Ovary (tissue), 9 donors: ENCODE results near the gene RSAD1. TPM values are rescaled to one million over a fixed set of nuclear protein-coding genes. Genes with fewer than 3 reads are reported as not detected.

ENCODE experiments used
- DNase-seq, 5 donors: peaks; one replicate each; pipeline ENCODE4 v3.0.0-alpha.2; 2019 to 2020
- H3K27ac ChIP-seq, 2 donors: fragments of 200-600 bp; one replicate each; pipeline versions ENCODE4 v1.5.1 to v1.8.0; 2019 to 2022
- H3K27me3 ChIP-seq: fragments of 200-600 bp; one replicate; pipeline ENCODE4 v1.8.0; 2022
- H3K36me3 ChIP-seq: fragments of 200-600 bp; sonication (generic); one replicate; pipeline ENCODE4 v1.5.1; 2019
- H3K4me1 ChIP-seq: one replicate; pipeline ENCODE4 v1.8.1; 2013; ENCODE audit warnings: mild to moderate bottlenecking, moderate library complexity; ENCODE audit not compliant: insufficient read depth
- H3K4me3 ChIP-seq: fragments of 200-600 bp; sonication (generic); one replicate; pipeline ENCODE4 v1.5.1; 2017
- H3K9me3 ChIP-seq, 2 donors: fragments of 200-600 bp in 1 of 2; sonication (generic) in 1 of 2; one replicate each; pipeline versions ENCODE4 v1.5.1 to v1.8.1; 2013 to 2019; ENCODE audit warnings: mild to moderate bottlenecking in 1 of 2, moderate library complexity in 1 of 2
- CTCF ChIP-seq, 3 donors: fragments of 450-650 bp in 2 of 3; fragments of 200-600 bp in 1 of 3; IDR thresholded peaks; one replicate each; pipeline versions ENCODE4 v1.5.1 to v1.8.0; 2016 to 2022; ENCODE audit warnings: antibody characterized with exemption in 3 of 3, mild to moderate bottlenecking in 1 of 3
- EP300 ChIP-seq: sonication (generic); formaldehyde crosslinking; IDR thresholded peaks from one replicate; pipeline ENCODE4 v1.6.1; 2017; ENCODE audit warnings: antibody characterized with exemption
- POLR2A ChIP-seq: fragments of 450-650 bp; IDR thresholded peaks from one replicate; pipeline ENCODE4 v1.6.1; 2017; ENCODE audit warnings: antibody characterized with exemption, mild to moderate bottlenecking, moderate library complexity
- WGBS, 3 donors: extraction: QIAGEN DNeasy Blood & Tissue Kit in 1 of 3; methylation state at CpG; one replicate each; pipeline versions ENCODE4 v1.1.5 to v1.1.7; 2013 to 2017; 5-methylcytosine and 5-hydroxymethylcytosine counted together
- intact Hi-C, 4 donors: fragments of 100-400 bp; cut with DNase I; formaldehyde crosslinking; loops; one replicate each; pipeline versions ENCODE4 v1.11.0 to v1.15.1; 2022 to 2023
- polyA plus RNA-seq, 2 donors: library from polyadenylated mRNA; stranded (reverse); fragments of 200-250 nt in 1 of 2; fragments of 350-450 nt in 1 of 2; fragmentation: Illumina TruSeq in 1 of 2; extraction: RNeasy Lipid Tissue Mini Kit (QIAGEN cat#74804) in 1 of 2; gene quantifications; one replicate each; pipeline ENCODE4 v1.2.3, GENCODE V29; 2013 to 2014
- total RNA-seq, 7 donors: library from RNA; depleted of rRNA in 2 of 7; stranded (reverse); fragments of >200 nt in 2 of 7; fragmentation: NEBNext Ultra II Directional in 3 of 7; extraction: Animal tissue kit (Norgen Biotek cat#: 25700) in 3 of 7; gene quantifications; one replicate each; pipeline versions ENCODE4 v1.1.0 to v1.2.4, GENCODE V29; 2016 to 2023
- donor health status: DM: no; HTN: no; CAD: no; lungs with moderate emphysema.
- donor health status: DM: no; HTN: no; CAD: no.
- donor health status: Bipolar disorder and iron deficiency.
- donor health status: DM: yes; HTN: yes; CAD: no.
- donor health status: DM: no; HTN: no; CAD: no.
- donor health status: DM: yes; HTN: yes; CAD: no.

The RSAD1 gene
- total and polyA plus RNA-seq, 9 donors = 21.2 to 48.0 (median 34.6) TPM

GRCh38 chr17:50432125-50432762, 46.4 kb upstream of the RSAD1 start:
- H3K36me3 ChIP-seq = no peaks in the 10 kb centered on the region
- intact Hi-C loops = no loop called here
- no peaks in the 10 kb centered on the region for H3K27me3 ChIP-seq
- WGBS, 3 donors = 80 to 94% (median 92%) methylated on average over 4 of the region's 4 CpGs
- H3K4me3 ChIP-seq = no peak overlapping the region
- no peak overlapping the region for H3K27ac ChIP-seq
- H3K4me1 ChIP-seq = peaks cover 9% of the 10 kb centered on the region
- no peak for DNase-seq
- H3K9me3 ChIP-seq = no peaks in the 10 kb centered on the region
- TF ChIP-seq POLR2A = no peak
- no peak for TF ChIP-seq CTCF (IDR thresholded peaks at IDR 0.05)

- intact Hi-C loops = no loop called here
- no peak for DNase-seq
These were observed 41.3 kb upstream of the RSAD1 start for GRCh38 chr17:50437409-50437808.

DNA sequence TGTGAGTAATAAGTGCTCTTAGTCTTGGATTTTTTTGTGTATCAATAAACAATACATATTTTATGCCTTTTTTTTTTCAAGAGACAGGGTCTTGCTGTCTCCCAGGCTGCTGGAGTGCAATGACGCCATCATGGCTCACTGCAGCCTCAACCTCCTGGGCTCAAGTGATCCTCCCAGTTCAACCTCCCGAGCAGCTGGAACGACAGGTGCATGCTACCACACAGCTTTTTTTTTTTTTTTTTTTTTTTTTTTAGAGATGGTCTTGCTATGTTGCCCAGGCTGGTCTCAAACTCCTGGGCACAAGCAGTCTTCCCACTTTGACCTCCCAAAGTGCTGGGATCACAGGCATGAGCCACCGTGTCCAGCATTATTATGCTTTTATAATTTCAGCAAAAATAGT, 39.7 kb upstream of the RSAD1 start:
- no peaks in the 10 kb centered on the region for H3K4me1 ChIP-seq
- no peaks in the 10 kb centered on the region for H3K27me3 ChIP-seq
- intact Hi-C loops = no loop called here
- no peak for TF ChIP-seq CTCF (IDR thresholded peaks at IDR 0.05)
- TF ChIP-seq POLR2A = no peak
- TF ChIP-seq EP300 = no peak
- H3K4me3 ChIP-seq = no peak overlapping the region
- no peaks in the 10 kb centered on the region for H3K9me3 ChIP-seq
- WGBS, 3 donors = 85 to 92% (median 89%) methylated on average over 4 of the region's 4 CpGs
- no peak overlapping the region for H3K27ac ChIP-seq
- no peak for DNase-seq
- H3K36me3 ChIP-seq = no peaks in the 10 kb centered on the region

More at GRCh38 chr17:50437409-50437808, 41.3 kb upstream of the RSAD1 start:
- TF ChIP-seq EP300 (no peak), POLR2A (no peak), CTCF (IDR thresholded peaks at IDR 0.05) (no peak)
- H3K27ac ChIP-seq = no peak overlapping the region
- H3K36me3 ChIP-seq = no peaks in the 10 kb centered on the region
- H3K9me3 ChIP-seq = no peaks in the 10 kb centered on the region
- no peaks in the 10 kb centered on the region for H3K4me1 ChIP-seq
- H3K4me3 ChIP-seq = no peak overlapping the region
- WGBS, 3 donors = 97 to 98% (median 97%) methylated on average over 4 of the region's 4 CpGs
- H3K27me3 ChIP-seq = no peaks in the 10 kb centered on the region

GRCh38 chr17:50440172-50440837, 38.4 kb upstream of the RSAD1 start:
- DNase-seq = no peak
- intact Hi-C loops = no loop called here
- TF ChIP-seq POLR2A = no peak
- TF ChIP-seq CTCF (IDR thresholded peaks at IDR 0.05) = no peak
- TF ChIP-seq EP300 = no peak
- H3K9me3 ChIP-seq = no peaks in the 10 kb centered on the region
- no peaks in the 10 kb centered on the region for H3K36me3 ChIP-seq
- H3K27me3 ChIP-seq = no peaks in the 10 kb centered on the region
- H3K4me3 ChIP-seq = no peak overlapping the region
- WGBS, 3 donors = 82 to 90% (median 84%) methylated on average over 4 of the region's 4 CpGs
- H3K4me1 ChIP-seq = no peaks in the 10 kb centered on the region
- no peak overlapping the region for H3K27ac ChIP-seq
